Dendritic cell treated with granulocyte-macrophage colony-stimulating factor and Interleukin-4, amounts not matched to agents 40 ng/mL and 50 ng/mL, for 4 days (primary cell): ENCODE results near the gene GREM2.

Source experiments
- H3K27ac Mint-ChIP-seq: one replicate; pipeline ENCODE4 v1.8.0; 2022; ENCODE audit warnings: mild to moderate bottlenecking, mixed read lengths
- H3K27me3 Mint-ChIP-seq: one replicate; pipeline ENCODE4 v1.8.0; 2022; ENCODE audit warnings: mild to moderate bottlenecking, mixed read lengths
- H3K36me3 Mint-ChIP-seq: one replicate; pipeline ENCODE4 v1.8.0; 2022; ENCODE audit warnings: low read depth, mixed read lengths
- H3K4me1 Mint-ChIP-seq: one replicate; pipeline ENCODE4 v1.8.0; 2022; ENCODE audit warnings: low read depth, mixed read lengths
- H3K4me3 Mint-ChIP-seq: one replicate; pipeline ENCODE4 v1.8.0; 2022; ENCODE audit warnings: mild to moderate bottlenecking, moderate library complexity, mixed read lengths
- H3K9me3 Mint-ChIP-seq: one replicate; pipeline ENCODE4 v1.8.0; 2022; ENCODE audit warnings: mixed read lengths
- intact Hi-C: fragments of 100-400 bp; cut with micrococcal nuclease; formaldehyde crosslinking; loops from one replicate; pipeline ENCODE4 v1.15.0; 2022

Gene GREM2

DNA sequence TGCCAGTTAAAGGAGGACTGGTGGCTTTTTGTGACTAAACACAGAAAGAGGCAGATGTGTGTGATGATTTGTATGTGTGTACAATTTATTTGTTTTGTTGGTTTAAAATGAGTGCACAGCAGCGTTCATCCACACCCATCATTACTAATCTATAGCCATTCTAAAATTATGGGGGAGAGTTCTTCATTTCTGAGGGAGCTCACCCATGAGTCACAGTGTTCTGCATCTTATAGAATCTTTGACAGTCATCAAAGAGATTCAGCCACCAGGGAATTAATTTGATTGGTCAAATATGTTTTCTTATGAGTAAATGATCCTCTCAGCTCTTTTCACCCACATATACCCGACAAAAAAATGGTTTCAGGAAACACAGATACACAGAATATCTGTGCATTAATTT, 147.9 kb downstream of the GREM2 start:
- Mint-ChIP-seq H3K4me3 (no peak overlapping the region), H3K27ac (no peak overlapping the region), H3K4me1 (no peaks in the 10 kb centered on the region), H3K36me3 (no peaks in the 10 kb centered on the region), H3K9me3 (no peaks in the 10 kb centered on the region), H3K27me3 (no peaks in the 10 kb centered on the region)
- intact Hi-C loops: no loop called here

DNA sequence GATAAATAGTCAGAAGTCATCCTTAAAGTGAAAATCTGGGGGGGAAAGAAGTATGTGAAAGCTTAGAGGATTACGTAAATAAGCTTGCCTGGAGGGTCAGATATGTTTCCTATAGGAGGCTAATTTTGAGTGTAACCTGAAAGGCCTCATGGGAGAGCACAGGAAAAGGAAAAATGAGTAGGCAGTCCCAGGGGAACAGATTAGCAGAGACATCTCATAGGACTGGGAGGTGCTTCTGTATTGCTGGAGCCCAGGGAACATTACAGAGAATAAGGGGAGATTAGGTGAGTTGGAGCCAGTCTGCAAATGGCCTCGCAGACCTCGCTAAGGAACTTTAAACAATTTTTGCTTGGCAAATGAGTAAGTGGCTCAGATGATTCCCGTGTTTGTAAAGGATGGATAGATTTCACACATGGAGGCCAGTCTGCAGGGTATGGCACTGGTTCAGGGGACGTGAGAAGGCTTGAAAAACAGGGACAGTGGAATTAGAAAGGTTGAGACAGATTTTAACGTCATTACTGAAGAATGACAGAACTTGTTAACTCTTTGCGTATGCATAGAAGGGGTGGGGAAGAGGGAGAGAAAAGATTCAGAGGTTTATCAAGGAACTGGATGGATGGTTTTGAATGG, 149.1 kb downstream of the GREM2 start:
- no peak overlapping the region for H3K27ac Mint-ChIP-seq
- H3K9me3 Mint-ChIP-seq: no peaks in the 10 kb centered on the region
- no peak overlapping the region for H3K4me3 Mint-ChIP-seq
- intact Hi-C loops: no loop called here
- H3K36me3 Mint-ChIP-seq: no peaks in the 10 kb centered on the region
- no peaks in the 10 kb centered on the region for H3K27me3 Mint-ChIP-seq
- no peaks in the 10 kb centered on the region for H3K4me1 Mint-ChIP-seq

GRCh38 chr1:240462277-240462676, 149.7 kb downstream of the GREM2 start:
- Mint-ChIP-seq H3K9me3 (no peaks in the 10 kb centered on the region), H3K27ac (no peak overlapping the region), H3K27me3 (no peaks in the 10 kb centered on the region), H3K4me1 (no peaks in the 10 kb centered on the region), H3K36me3 (no peaks in the 10 kb centered on the region), H3K4me3 (no peak overlapping the region)
- intact Hi-C loops: no loop called here

- H3K36me3 Mint-ChIP-seq: no peaks in the 10 kb centered on the region
- H3K27ac Mint-ChIP-seq: no peak overlapping the region
- no peak overlapping the region for H3K4me3 Mint-ChIP-seq
- intact Hi-C loops: no loop called here
- no peaks in the 10 kb centered on the region for H3K4me1 Mint-ChIP-seq
- no peaks in the 10 kb centered on the region for H3K27me3 Mint-ChIP-seq
- H3K9me3 Mint-ChIP-seq: no peaks in the 10 kb centered on the region
Observed at GRCh38 chr1:240457203-240457602, 154.8 kb downstream of the GREM2 start.

DNA sequence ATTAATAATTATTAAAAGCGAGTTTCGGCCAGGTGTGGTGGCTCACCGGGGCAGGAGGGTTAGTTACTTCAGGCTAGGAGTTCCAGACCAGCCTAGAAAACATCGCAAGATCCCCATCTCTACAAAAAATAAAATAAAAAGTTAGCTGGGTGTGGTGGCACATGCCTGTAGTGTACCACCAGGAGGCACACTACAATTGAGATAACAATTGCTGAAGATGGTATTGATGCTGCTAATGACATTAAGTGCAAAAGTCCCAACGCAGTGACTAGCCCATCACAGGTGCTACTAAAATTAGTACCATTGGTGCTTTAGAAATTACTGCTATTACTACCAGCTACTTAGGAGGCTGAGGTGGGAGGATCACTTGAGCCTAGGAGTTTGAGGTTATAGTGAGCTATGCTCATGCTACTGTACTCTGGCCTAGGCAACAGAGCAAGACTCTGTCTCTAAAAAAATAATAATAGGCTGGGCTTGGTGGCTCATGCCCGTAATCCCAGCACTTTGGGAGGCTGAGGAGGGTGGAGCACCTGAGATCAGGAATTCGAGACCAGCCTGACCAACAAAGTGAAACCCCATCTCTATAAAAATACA, 156.6 kb downstream of the GREM2 start:
- no peaks in the 10 kb centered on the region for H3K36me3 Mint-ChIP-seq
- H3K4me3 Mint-ChIP-seq: no peak overlapping the region
- no peaks in the 10 kb centered on the region for H3K9me3 Mint-ChIP-seq
- no peak overlapping the region for H3K27ac Mint-ChIP-seq
- intact Hi-C loops: no loop called here
- no peaks in the 10 kb centered on the region for H3K4me1 Mint-ChIP-seq
- H3K27me3 Mint-ChIP-seq: no peaks in the 10 kb centered on the region

- H3K36me3 Mint-ChIP-seq: no peaks in the 10 kb centered on the region
- no peaks in the 10 kb centered on the region for H3K27me3 Mint-ChIP-seq
- H3K27ac Mint-ChIP-seq: no peak overlapping the region
- no peak overlapping the region for H3K4me3 Mint-ChIP-seq
- H3K4me1 Mint-ChIP-seq: no peaks in the 10 kb centered on the region
- intact Hi-C loops: no loop called here
- H3K9me3 Mint-ChIP-seq: peaks cover 12% of the 10 kb centered on the region
Observed at GRCh38 chr1:240445369-240445768, 166.6 kb downstream of the GREM2 start.

- H3K27me3 Mint-ChIP-seq: no peaks in the 10 kb centered on the region
- no peak overlapping the region for H3K27ac Mint-ChIP-seq
- H3K4me3 Mint-ChIP-seq: no peak overlapping the region
- no peaks in the 10 kb centered on the region for H3K4me1 Mint-ChIP-seq
- intact Hi-C loops: no loop called here
- peaks cover 12% of the 10 kb centered on the region for H3K9me3 Mint-ChIP-seq
- no peaks in the 10 kb centered on the region for H3K36me3 Mint-ChIP-seq
Observed at GRCh38 chr1:240441669-240442068, 170.3 kb downstream of the GREM2 start.
